ENCODE results near the gene SMYD3. TPM values are rescaled to one million over a fixed set of nuclear protein-coding genes. Genes with fewer than 3 reads are reported as not detected.

SMYD3 gene
- total RNA-seq, 1 experiment from 2014 or later: 25.5 TPM

GRCh38 chr1:245939756-245940345, 567.2 kb downstream of the SMYD3 start:
- Mint-ChIP-seq H3K27me3 (ENCODE audit: low read depth) (no peaks in the 10 kb centered on the region; the same call in 1 of the 2 replicates), H3K27ac (no peak overlapping the region), H3K4me3 (no peak overlapping the region), H3K4me1 (peaks cover 11 to 15% of the 10 kb centered on the region in 2 experiments), H3K9me3 (peaks cover 4 to 8% of the 10 kb centered on the region in 2 experiments; a peak in 3 of 5 replicates), H3K36me3 (ENCODE audit: insufficient read depth in 1 of 3, low read depth in 3 of 3) (0 out of 7 replicates have a peak, but pooled peaks cover 0 to 4% (median 0%) of the 10 kb centered on the region in 3 experiments)
- no CpG with 5 or more reads among the region's 8 CpGs for WGBS (ENCODE audit: extremely low coverage, insufficient read length, low lambda C conversion rate)
- peaks cover under 1% of the 10 kb centered on the region; the same call in 1 of the 2 replicates for H3K4me1 ChIP-seq (ENCODE audit: insufficient read depth, low read length)
- H3K56ac ChIP-seq (ENCODE audit: insufficient read length, low read depth, low read length): no peak overlapping the region
- H3K14ac ChIP-seq (ENCODE audit: insufficient read depth, low read length): no peak overlapping the region; the same call in 1 of the 2 replicates
- H3K18ac ChIP-seq (ENCODE audit: insufficient read length, low read depth, low read length): no peak overlapping the region
- H2AK5ac ChIP-seq (ENCODE audit: insufficient read length, low read length): no peak overlapping the region
- H3K23ac ChIP-seq (ENCODE audit: insufficient read length, low read depth, low read length): no peak overlapping the region
- H4K5ac ChIP-seq (ENCODE audit: insufficient read length, low read depth, low read length): no peak overlapping the region
- H2BK12ac ChIP-seq (ENCODE audit: insufficient read length, low read depth, low read length): no peak overlapping the region
- no peak for DNase-seq
- H2BK20ac ChIP-seq (ENCODE audit: low read depth, low read length, poor library complexity, severe bottlenecking): no peak overlapping the region
- no peak overlapping the region for H2BK15ac ChIP-seq (ENCODE audit: low read depth, low read length)
- no peaks in the 10 kb centered on the region for H3K9me3 ChIP-seq (ENCODE audit: control insufficient read depth, low read depth, low read length)
- no peak overlapping the region for H3K4ac ChIP-seq (ENCODE audit: low read depth, low read length)
- H2BK120ac ChIP-seq (ENCODE audit: low read depth, low read length, poor library complexity, severe bottlenecking): no peak overlapping the region
- H3K4me2 ChIP-seq (ENCODE audit: insufficient read depth, insufficient read length, low read length): no peak overlapping the region
- H4K91ac ChIP-seq (ENCODE audit: insufficient read length, low read depth, low read length): no peak overlapping the region
- H3T11ph ChIP-seq (ENCODE audit: low read length): no peak overlapping the region
- H3K79me1 ChIP-seq (ENCODE audit: insufficient read depth, low read depth, low read length, poor library complexity, severe bottlenecking): no peaks in the 10 kb centered on the region
- H2AFZ ChIP-seq (ENCODE audit: low read length): no peak overlapping the region
- no peak overlapping the region for H3K27ac ChIP-seq (ENCODE audit: insufficient read length, low read depth, low read length)
- no peak overlapping the region for H2BK5ac ChIP-seq (ENCODE audit: insufficient read length, low read length)
- H3K27me3 ChIP-seq (ENCODE audit: insufficient read depth, low read length): no peaks in the 10 kb centered on the region
- H3K23me2 ChIP-seq (ENCODE audit: insufficient read length, low read depth, low read length, poor library complexity, severe bottlenecking): no peaks in the 10 kb centered on the region
- no peak for TF ChIP-seq CTCF (conservative IDR thresholded peaks at IDR 0.05)
- no peaks in the 10 kb centered on the region for H4K20me1 ChIP-seq (ENCODE audit: control insufficient read depth, insufficient read depth, insufficient read length)
- no peak overlapping the region for H3K9ac ChIP-seq (ENCODE audit: extremely low read depth, insufficient read length, low read length)
- H3K79me2 ChIP-seq (ENCODE audit: insufficient read depth, low read length): no peaks in the 10 kb centered on the region
- no peak overlapping the region for H4K8ac ChIP-seq (replicated peaks; ENCODE audit: insufficient read length, low read depth, low read length)

All from H9 (cell line).